C4-2B (cell line): ENCODE results near the gene MALAT1.

ENCODE experiments used
- ZFX ChIP-seq: fragments of 450-650 bp; IDR thresholded peaks from 2 replicates; pipeline ENCODE4 v1.6.1; 2017
- TF ChIP-seq, protein P1 (sequence below): fragments of 450-650 bp; conservative IDR thresholded peaks from 2 replicates; pipeline ENCODE4 v1.5.1; 2017; ENCODE audit warnings: mild to moderate bottlenecking

DNA sequence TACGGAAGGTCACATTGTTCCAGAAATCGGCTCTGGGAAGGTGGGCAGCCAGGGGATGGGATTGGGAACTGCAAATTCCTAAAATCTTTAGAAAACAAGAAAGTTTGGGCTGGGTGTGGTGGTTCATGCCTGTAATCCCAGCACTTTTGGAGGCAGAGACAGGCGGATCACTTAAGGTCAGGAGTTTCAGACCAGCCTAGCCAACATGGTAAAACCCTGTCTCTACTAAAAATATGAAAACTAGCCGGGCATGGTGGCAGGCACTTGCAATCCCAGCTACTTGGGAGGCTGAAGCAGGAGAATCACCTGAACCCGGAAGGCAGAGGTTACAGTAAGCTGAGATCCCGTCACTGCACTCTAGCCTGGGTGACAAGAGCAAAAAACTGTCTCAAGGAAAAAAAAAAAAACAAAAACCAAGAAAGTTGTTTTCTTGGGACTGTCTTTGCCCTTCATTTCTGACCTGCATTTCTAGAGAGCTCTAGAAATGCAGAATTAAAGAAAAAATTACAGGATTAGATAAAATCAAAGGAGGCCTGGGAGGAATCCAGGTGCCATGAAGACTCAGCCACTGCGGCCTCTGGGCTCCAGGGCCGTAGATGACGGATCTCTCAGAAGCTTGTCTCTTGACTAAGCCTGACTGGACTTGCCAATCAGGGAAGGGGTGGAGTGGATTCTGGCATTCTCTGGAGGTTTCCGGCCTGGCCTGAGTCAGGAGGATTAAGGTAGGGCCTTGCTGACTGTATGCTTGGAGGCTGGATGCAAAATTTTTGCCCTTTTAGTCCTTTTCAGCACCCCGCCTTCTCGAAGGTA, 5.3 kb upstream of the MALAT1 start:
- TF ChIP-seq, protein P1, sequence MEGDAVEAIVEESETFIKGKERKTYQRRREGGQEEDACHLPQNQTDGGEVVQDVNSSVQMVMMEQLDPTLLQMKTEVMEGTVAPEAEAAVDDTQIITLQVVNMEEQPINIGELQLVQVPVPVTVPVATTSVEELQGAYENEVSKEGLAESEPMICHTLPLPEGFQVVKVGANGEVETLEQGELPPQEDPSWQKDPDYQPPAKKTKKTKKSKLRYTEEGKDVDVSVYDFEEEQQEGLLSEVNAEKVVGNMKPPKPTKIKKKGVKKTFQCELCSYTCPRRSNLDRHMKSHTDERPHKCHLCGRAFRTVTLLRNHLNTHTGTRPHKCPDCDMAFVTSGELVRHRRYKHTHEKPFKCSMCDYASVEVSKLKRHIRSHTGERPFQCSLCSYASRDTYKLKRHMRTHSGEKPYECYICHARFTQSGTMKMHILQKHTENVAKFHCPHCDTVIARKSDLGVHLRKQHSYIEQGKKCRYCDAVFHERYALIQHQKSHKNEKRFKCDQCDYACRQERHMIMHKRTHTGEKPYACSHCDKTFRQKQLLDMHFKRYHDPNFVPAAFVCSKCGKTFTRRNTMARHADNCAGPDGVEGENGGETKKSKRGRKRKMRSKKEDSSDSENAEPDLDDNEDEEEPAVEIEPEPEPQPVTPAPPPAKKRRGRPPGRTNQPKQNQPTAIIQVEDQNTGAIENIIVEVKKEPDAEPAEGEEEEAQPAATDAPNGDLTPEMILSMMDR: no peak
- no peak for TF ChIP-seq ZFX
